Body of pancreas (tissue), 4 donors: Measurements from ENCODE around the gene GALNTL6.

ENCODE experiments used
- POLR2A ChIP-seq, 3 donors: fragments of 450-650 bp; IDR thresholded peaks; one replicate each; pipeline ENCODE4 v1.6.1; 2016; ENCODE audit warnings: antibody characterized with exemption in 3 of 3, mild to moderate bottlenecking in 2 of 3
- TF ChIP-seq, protein P1 (sequence below), 7 experiments: fragments of 450-650 bp in 4 of 7; fragments of 200-600 bp in 3 of 7; sonication (generic) in 3 of 7; IDR thresholded peaks; one replicate each; pipeline ENCODE4 v1.5.1; 2016 to 2019; ENCODE audit warnings: antibody characterized with exemption in 7 of 7

DNA sequence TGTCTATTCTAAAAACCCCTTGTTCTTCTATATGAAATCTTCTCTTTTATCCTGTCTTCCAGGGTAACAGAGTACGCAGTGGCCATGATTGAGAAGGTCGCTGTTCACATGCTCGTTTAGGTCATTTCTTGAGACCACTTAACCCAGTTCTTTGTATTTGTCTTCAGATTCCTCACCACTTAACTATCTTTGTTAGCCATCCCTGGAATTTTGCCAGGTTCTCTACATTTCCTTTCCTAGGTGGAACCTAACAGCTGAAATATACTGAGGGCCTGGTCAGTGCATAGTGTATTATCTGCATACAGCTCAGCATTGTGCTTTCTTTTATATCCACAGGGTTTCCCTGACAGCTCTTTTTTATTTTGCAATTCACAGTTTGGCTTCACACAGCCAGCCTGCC lies 1206.5 kb downstream of the GALNTL6 start:
- TF ChIP-seq, protein P1, sequence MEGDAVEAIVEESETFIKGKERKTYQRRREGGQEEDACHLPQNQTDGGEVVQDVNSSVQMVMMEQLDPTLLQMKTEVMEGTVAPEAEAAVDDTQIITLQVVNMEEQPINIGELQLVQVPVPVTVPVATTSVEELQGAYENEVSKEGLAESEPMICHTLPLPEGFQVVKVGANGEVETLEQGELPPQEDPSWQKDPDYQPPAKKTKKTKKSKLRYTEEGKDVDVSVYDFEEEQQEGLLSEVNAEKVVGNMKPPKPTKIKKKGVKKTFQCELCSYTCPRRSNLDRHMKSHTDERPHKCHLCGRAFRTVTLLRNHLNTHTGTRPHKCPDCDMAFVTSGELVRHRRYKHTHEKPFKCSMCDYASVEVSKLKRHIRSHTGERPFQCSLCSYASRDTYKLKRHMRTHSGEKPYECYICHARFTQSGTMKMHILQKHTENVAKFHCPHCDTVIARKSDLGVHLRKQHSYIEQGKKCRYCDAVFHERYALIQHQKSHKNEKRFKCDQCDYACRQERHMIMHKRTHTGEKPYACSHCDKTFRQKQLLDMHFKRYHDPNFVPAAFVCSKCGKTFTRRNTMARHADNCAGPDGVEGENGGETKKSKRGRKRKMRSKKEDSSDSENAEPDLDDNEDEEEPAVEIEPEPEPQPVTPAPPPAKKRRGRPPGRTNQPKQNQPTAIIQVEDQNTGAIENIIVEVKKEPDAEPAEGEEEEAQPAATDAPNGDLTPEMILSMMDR (IDR thresholded peaks at IDR 0.05), result no peak
- TF ChIP-seq POLR2A (IDR thresholded peaks at IDR 0.05), result no peak
